CD1c-positive myeloid dendritic cell (primary cell): Measurements from ENCODE around the gene RAB7A.
"Not testable (repeated sequence)": the region's sequence is repeated elsewhere in the genome, so short reads cannot be mapped to it uniquely, and the experiment has no call there.

Source experiments
- DNase-seq: peaks from one replicate; pipeline ENCODE4 v3.0.0-alpha.2; 2016; ENCODE audit errors: extremely low spot score

Gene RAB7A

GRCh38 chr3:128820252-128820839 lies 94.4 kb downstream of the RAB7A start:
- no peak for DNase-seq

- no peak for DNase-seq
Measured at GRCh38 chr3:128823008-128823407, 97.0 kb downstream of the RAB7A start.

DNA sequence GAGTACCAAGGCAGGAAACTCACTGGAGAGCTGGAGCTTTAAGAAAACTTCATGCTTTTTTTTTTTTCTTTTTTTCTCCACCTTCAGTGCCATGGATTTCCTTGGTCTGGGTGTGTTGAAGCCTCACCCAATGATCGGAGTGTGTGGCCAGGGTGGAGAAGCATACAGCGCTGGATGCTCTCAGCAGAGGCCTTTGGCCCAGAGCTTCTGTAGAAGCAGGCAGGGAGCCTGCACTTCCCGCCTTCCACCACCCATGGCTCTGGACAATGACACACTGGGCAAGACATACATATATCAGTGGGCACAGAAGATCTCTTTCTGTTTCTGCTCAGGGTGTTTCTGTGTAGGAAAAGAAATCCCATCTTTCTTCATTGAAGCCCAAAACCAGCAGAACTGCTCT lies 97.6 kb downstream of the RAB7A start:
- no peak for DNase-seq

DNA sequence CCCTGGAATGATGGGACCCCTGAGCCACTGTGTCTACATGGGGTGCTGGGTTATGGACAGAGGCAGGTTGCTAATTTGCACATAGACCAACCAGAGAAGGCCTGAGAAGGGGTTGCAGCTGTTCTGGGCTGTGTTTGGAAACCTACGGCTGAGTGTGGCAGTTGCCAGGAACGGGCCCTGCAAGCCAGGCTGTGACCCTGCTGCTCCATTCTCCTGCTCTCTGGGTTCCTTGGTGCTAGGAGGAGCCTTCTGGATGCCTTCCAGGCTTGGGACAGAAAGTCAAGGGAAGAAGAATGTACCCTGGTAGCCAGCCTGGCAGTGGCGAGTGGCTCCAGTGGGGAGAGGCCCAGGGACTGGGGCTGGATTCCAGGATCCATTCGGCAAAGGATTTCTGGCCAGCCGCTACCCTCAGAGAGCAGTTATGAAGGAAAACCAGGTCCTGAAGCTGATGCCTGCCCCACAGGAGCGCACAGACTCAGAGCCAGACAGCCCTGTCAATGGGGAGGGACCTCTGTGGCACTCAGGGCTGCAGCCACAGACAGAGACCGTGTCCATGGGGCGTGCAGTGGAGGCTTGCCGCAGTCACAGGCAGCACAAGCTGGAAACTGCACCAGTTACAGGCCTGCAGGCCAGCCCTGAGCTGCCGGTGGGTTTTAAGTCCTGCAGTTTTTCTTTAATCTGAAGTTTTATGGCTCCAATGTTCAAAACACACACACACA lies 98.3 kb downstream of the RAB7A start:
- no peak for DNase-seq

- DNase-seq = no peak
Measured at GRCh38 chr3:128825117-128825725, 99.2 kb downstream of the RAB7A start.

DNA sequence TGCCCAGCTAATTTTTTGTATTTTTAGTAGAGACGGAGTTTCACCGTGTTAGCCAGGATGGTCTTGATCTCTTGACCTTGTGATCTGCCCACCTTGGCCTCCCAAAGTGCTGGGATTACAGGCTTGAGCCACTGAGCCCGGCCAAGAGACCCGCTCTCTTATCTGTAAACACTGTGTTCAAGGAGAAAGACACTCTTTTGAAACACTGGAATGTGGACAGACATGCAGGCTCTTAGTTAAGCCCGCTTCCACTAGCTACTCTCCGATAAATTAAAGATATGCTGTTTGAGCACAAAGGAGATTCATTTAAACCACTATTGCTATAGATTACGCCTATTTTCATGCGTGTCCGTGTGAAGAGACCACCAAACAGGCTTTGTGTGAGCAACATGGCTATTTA lies 103.1 kb downstream of the RAB7A start:
- not testable (repeated sequence) for DNase-seq

- DNase-seq = not testable (repeated sequence)
Measured at GRCh38 chr3:128829925-128830625, 104.1 kb downstream of the RAB7A start.

DNA sequence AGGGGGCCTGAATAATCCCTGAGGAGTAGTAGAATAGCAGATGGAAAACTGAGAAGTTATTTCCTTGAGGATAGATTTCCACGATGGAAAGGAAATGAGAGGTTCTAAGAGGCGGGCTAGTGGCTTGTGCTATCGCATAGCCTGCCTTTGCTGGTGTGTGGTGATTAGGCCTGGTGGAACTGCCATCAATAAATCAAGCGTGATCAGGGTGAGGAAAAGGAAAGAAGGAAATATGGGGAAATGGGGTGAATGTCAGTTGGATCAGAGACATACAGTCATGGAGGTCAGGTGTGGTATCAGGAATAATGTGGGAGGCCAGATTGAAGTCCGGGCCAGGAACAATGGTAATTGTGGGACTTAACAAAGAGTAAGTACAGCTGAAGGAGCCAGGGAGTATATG lies 104.8 kb downstream of the RAB7A start:
- not testable (repeated sequence) for DNase-seq

- DNase-seq = not testable (repeated sequence)
Measured at GRCh38 chr3:128832979-128833378, 107.0 kb downstream of the RAB7A start.

DNA sequence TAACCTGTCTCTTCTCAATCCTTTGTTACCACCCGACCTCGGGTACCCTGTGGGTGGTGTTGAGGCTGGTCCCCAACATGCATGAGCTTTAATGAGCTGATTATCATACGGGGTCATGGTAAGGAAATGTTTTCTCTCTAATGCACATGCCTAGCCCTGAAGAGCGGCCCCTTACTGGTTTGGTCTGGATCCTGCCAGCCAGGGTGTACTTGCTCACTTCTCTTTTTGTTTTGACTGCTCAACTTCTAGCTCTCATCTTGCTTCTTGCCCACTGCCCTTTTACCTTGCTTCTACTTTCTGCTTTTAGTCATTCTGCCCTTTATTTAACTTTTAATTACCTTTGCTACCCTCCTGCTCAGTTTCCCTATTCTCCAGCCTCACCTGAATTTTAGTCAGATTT lies 109.1 kb downstream of the RAB7A start:
- no peak for DNase-seq

DNA sequence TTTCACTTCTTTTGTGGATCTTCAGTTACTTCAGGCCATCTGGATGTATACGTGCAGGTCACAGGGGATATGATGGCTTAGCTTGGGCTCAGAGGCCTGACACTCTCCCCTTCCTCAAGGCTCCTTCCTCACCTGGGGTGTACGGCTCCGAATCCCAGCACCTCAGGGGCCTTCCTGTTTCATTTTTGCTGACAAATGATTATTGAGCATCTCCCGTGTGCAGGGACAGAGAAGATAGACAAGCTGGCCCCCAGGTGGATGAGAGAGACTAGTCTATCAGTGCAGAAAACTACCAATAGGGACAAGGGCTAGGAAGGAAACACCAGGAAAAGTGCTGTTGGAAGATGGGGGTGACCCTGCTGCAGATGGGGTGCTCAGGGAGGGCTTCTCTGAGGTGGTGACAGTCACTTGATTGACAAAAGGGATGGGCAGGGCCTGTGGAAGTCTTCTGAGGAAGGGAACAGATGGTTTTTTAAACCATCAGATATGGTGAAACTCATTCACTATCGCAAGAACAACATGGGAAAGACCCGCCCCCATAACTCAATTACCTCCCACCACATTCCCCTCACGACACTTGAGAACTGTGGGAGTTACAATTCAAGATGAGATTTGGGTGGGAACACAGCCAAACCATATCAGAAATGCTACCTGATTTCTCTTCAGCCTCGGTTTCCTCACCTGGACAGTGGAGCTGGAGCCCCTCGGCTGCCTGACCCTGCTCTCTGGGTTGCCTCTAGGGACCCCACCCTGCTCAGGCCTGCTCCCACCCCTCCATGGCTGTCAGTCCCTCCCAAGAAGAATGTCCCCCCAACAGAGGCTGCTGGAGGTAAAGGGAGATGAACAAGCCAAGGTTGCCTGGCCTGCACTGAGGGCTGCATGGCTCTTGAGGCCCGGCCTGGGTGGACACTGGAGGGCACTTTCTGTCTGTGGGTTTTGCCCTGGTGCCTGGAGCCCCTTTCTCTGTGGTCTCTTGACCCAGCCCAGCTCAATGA lies 116.2 kb downstream of the RAB7A start:
- DNase-seq = no peak

- no peak for DNase-seq
Measured at GRCh38 chr3:128844502-128844901, 118.5 kb downstream of the RAB7A start.

GRCh38 chr3:128845119-128845777 lies 119.3 kb downstream of the RAB7A start:
- peak; percentile 16 for DNase-seq

DNA sequence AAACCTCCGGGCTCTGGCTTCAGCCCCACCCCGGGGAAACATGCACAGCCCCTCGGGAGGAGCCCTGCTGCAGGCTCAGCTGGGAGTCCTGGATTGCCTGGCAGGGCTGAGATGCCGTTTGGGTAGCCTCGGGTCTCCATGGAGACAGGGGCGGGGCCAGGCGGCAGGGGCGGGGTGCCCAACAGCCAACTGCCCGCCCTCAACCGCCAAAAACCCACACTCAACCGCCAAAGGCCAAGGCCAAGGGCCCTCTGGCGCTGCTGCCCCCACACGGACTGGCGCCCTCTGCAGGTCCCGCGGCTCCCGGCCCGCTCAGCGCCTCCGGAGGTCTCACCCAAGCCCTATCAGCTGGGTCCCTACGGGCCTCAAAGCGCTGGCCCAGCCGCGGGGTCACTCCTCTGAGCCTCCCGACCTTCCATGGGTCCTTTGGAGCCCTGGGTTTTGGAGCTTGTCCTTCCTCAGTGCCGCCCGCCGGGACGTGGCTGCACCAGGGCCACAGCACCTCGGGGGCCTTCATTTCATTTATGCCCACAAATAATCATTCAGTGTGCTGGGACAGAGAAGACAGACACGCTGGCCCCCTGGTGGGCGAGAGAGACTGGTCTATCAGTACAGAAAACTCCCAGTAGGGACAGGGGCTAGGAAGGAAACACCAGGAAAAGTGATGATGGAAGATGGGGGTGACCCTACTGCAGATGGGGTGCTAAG lies 119.9 kb downstream of the RAB7A start:
- DNase-seq = peak; percentile 77

DNA sequence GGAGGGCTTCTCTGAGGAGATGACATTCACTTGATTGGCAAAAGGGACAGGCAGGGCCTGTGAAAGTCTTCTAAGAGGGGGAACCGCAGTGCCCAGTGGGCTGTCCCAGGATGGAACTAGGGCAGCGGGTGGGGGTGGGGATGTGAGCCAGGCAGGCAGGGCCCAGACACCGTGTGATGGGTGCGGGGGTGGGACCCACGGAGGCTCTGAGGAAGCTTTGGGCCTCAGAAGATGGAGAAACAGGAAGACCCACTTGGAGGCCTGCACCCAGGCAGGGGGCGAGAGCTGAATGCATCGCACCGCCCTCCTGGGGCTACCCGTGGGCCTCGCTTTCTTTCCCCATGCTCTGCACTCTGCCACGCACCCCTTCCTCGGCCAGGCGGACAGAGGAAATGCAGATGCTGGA lies 120.5 kb downstream of the RAB7A start:
- DNase-seq = peak; percentile 83

- DNase-seq = peak; percentile 13
Measured at GRCh38 chr3:128847666-128848370, 121.8 kb downstream of the RAB7A start.

- DNase-seq = no peak
Measured at GRCh38 chr3:128848936-128849335, 123.0 kb downstream of the RAB7A start.

- no peak for DNase-seq
Measured at GRCh38 chr3:128849911-128850455, 124.0 kb downstream of the RAB7A start.

GRCh38 chr3:128850544-128850943 lies 124.6 kb downstream of the RAB7A start:
- DNase-seq = no peak
